ENCODE data around the gene SPACA7. TPM values are rescaled to one million over a fixed set of nuclear protein-coding genes. Genes with fewer than 3 reads are reported as not detected.

Gene SPACA7
- total RNA-seq, 2 experiments from 2014 or later = not detected

DNA sequence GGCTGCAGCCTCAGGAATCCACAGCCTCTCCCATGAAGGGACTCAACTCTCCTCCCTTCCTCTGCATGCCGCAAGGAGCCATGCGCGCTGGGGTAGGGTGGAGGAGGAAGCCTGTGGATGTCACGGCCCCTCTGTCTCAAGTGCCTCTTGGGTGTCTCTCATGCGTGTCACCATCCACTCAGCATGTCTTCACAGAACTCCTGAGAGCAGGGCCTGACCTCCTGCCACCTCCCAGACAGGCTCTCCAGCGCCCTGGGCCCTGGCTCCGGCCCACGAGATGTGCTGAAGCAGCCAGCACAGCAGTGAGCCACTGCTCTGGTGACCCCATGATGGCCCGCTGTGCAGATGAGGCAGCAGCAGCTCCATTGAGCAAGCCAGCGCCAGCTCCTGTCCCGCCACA, 25.9 kb upstream of the SPACA7 start:
- Mint-ChIP-seq H3K4me3 (no peak overlapping the region), H3K27me3 (peaks cover 27% of the 10 kb centered on the region), H3K27ac (no peak overlapping the region), H3K36me3 (ENCODE audit: low read depth) (no peaks in the 10 kb centered on the region), H3K4me1 (ENCODE audit: low read depth) (no peaks in the 10 kb centered on the region), H3K9me3 (no peaks in the 10 kb centered on the region)
- ATAC-seq = no peak
- TF ChIP-seq, protein P1, sequence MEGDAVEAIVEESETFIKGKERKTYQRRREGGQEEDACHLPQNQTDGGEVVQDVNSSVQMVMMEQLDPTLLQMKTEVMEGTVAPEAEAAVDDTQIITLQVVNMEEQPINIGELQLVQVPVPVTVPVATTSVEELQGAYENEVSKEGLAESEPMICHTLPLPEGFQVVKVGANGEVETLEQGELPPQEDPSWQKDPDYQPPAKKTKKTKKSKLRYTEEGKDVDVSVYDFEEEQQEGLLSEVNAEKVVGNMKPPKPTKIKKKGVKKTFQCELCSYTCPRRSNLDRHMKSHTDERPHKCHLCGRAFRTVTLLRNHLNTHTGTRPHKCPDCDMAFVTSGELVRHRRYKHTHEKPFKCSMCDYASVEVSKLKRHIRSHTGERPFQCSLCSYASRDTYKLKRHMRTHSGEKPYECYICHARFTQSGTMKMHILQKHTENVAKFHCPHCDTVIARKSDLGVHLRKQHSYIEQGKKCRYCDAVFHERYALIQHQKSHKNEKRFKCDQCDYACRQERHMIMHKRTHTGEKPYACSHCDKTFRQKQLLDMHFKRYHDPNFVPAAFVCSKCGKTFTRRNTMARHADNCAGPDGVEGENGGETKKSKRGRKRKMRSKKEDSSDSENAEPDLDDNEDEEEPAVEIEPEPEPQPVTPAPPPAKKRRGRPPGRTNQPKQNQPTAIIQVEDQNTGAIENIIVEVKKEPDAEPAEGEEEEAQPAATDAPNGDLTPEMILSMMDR (IDR thresholded peaks at IDR 0.05) = no peak
- DNase-seq = no peak
- intact Hi-C loops (cut with micrococcal nuclease) = no loop called here
- CTCF ChIA-PET = no interaction called here
- POLR2A ChIA-PET = no interaction called here

DNA sequence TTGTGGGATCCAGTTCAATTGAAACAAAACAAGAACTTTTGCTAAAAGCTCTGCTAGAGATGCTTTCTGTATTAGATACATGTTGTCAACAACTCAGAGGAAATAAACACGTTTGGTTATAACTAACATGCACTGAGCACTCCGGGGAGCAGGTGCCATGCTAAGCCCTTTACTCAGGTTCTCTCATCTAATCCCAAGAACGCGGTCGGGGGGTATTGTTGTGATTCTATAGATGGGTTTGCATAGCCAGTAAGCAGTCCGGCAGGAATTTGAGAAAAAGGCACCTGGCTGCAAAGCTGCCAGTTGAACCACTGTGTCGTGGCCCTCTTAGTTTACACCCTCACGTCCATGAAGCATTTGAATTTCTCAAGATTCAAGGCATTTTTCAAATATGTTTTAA, 24.3 kb upstream of the SPACA7 start:
- intact Hi-C loops (cut with micrococcal nuclease) = no loop called here
- TF ChIP-seq, protein P1 (IDR thresholded peaks at IDR 0.05) = no peak
- no peaks in the 10 kb centered on the region for H3K9me3 Mint-ChIP-seq
- ATAC-seq = no peak
- CTCF ChIA-PET = no interaction called here
- peaks cover 12% of the 10 kb centered on the region for H3K27me3 Mint-ChIP-seq
- no peaks in the 10 kb centered on the region for H3K4me1 Mint-ChIP-seq (ENCODE audit: low read depth)
- POLR2A ChIA-PET = no interaction called here
- H3K4me3 Mint-ChIP-seq = no peak overlapping the region
- H3K36me3 Mint-ChIP-seq (ENCODE audit: low read depth) = no peaks in the 10 kb centered on the region
- no peak for DNase-seq
- no peak overlapping the region for H3K27ac Mint-ChIP-seq

DNA sequence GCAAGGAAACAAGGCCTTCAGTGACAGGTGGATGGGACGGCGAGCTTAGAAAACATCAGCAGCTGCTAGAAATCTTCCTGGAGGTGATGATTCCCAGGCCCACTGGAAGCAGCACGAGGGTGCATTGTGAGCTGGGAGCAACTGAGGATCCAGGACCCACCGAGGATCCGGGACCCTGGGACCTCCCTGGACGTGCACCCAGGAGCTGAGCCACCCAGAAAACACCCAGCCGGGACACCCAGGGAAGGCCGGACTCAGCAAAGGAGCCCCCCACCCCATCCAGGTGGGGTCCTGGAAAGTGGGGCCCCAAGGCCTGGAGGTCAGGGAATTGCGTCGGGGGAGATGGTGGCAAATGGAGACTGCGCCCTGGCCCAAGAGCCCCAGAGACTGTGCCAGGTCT, 22.3 kb upstream of the SPACA7 start:
- Mint-ChIP-seq H3K4me3 (no peak overlapping the region), H3K36me3 (ENCODE audit: low read depth) (no peaks in the 10 kb centered on the region), H3K9me3 (peaks cover 7% of the 10 kb centered on the region), H3K27me3 (peaks cover 4% of the 10 kb centered on the region), H3K4me1 (ENCODE audit: low read depth) (no peaks in the 10 kb centered on the region), H3K27ac (no peak overlapping the region)
- ATAC-seq = no peak
- TF ChIP-seq, protein P1 (IDR thresholded peaks at IDR 0.05) = no peak
- intact Hi-C loops (cut with micrococcal nuclease) = no loop called here
- ChIA-PET CTCF (no interaction called here), POLR2A (no interaction called here)
- DNase-seq = no peak

DNA sequence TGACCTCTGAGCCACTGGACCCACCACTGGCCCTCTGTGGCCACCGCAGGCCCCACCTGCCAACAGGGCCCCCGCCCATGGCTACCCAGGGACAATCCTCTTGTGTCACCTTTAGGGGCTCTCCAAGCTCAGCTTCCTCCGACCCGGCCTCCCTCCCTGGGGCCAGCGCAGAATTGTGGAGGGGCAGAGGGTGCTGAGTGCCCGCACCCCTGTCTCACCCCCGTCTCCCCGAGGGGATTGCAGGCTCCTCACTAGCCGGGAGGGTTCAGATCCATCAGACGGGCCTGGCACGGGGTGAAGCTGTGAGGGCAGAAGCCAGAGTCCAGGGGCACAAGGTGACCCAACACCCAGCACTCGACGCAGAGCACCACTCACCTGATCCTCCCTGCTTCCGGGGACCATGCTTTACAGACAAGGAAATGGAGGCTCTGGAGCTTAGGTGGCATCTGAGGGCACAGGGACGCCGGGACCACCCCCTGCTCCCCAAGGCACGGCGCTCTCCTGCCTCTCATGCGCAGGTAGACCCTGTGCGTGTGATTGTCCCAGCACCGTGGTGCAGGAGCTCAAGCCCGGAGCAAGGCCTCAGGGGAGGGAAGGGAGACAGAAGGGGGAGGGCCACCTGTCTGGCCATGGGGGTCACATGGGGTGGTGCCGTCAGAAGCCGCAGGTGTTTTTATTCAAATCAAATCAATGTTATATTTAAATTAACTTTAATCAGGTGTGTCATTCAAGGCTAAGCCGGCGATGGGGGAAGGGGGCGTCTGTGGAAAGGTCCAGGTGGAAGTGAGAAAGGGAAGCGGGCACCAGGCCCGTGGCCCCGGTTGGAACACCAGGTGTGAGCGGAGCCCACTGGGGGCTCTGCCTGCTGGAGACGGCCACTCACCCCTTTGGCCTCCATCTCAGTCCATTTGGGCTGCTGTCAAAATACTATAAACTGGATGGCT, 21.6 kb upstream of the SPACA7 start:
- no peak overlapping the region for H3K27ac Mint-ChIP-seq
- CTCF ChIA-PET = no interaction called here
- ATAC-seq = no peak
- DNase-seq = no peak
- H3K9me3 Mint-ChIP-seq = peaks cover 7% of the 10 kb centered on the region
- peaks cover 4% of the 10 kb centered on the region for H3K27me3 Mint-ChIP-seq
- TF ChIP-seq, protein P1 (IDR thresholded peaks at IDR 0.05) = no peak
- H3K4me1 Mint-ChIP-seq (ENCODE audit: low read depth) = no peaks in the 10 kb centered on the region
- H3K36me3 Mint-ChIP-seq (ENCODE audit: low read depth) = no peaks in the 10 kb centered on the region
- no peak overlapping the region for H3K4me3 Mint-ChIP-seq
- POLR2A ChIA-PET = no interaction called here
- intact Hi-C loops (cut with micrococcal nuclease) = no loop called here

DNA sequence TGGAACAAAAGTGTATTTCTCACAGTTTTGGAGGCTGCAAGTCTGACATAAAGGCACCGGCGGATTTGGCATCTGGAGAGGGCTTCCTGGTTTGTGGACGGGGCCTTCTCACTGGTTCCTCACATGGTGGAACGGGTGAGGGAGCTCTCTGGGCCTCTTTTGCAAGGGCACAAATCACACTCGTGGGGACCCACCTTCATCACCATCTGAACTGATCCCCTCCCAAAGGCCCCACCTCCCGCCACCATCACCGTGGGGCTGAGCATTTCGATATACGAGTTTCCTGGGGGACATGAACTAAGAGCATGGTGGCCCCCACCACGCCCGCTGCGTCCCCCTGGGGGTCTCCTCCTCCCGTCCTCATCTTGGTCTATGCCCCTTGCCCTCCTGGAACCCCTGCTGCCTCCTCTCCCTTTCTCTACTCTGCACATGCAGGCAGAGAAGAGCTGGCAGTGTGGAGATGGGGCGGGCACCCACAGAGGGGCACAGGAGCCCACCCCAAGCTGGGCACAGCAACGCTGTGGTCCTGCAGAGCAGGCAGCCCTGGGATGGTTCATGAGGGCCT, 20.8 kb upstream of the SPACA7 start:
- intact Hi-C loops (cut with micrococcal nuclease) = no loop called here
- POLR2A ChIA-PET = no interaction called here
- TF ChIP-seq, protein P1 (IDR thresholded peaks at IDR 0.05) = no peak
- H3K27me3 Mint-ChIP-seq = peaks cover 4% of the 10 kb centered on the region
- no peak overlapping the region for H3K27ac Mint-ChIP-seq
- H3K36me3 Mint-ChIP-seq (ENCODE audit: low read depth) = no peaks in the 10 kb centered on the region
- ATAC-seq = no peak
- CTCF ChIA-PET = no interaction called here
- H3K4me1 Mint-ChIP-seq (ENCODE audit: low read depth) = no peaks in the 10 kb centered on the region
- H3K9me3 Mint-ChIP-seq = peaks cover 10% of the 10 kb centered on the region
- no peak overlapping the region for H3K4me3 Mint-ChIP-seq
- DNase-seq = no peak
